Neural progenitor cell (in vitro differentiated cells): ENCODE data around the gene PRPF40A.

Experiments used
- CTCF ChIP-seq: fragments of 200-600 bp; sonication (generic); IDR thresholded peaks from 2 replicates; pipeline ENCODE4 v1.5.1; 2017; ENCODE audit warnings: antibody characterized with exemption, mild to moderate bottlenecking
- EZH2 ChIP-seq: fragments of 200-600 bp; sonication (generic); IDR thresholded peaks from 2 replicates; pipeline ENCODE4 v1.6.1; 2017; ENCODE audit warnings: antibody characterized with exemption, mild to moderate bottlenecking, moderate library complexity
- EZH2phosphoT487 ChIP-seq: fragments of 200-600 bp; sonication (generic); IDR thresholded peaks from 2 replicates; pipeline ENCODE4 v1.6.1; 2017; ENCODE audit warnings: antibody characterized with exemption

GRCh38 chr2:152617456-152618192, 99.6 kb downstream of the PRPF40A start:
- TF ChIP-seq EZH2 (no peak), CTCF (no peak), EZH2phosphoT487 (no peak)
